Activated B cell treated with CpG ODN at 0.5 μM for 24 hours (primary cell): ENCODE data around the gene C11orf86. TPM values are rescaled to one million over a fixed set of nuclear protein-coding genes. Genes with fewer than 3 reads are reported as not detected.

Source experiments
- ATAC-seq: fragments of 200-7000 bp; cut with Tn5 transposase; one replicate; pipeline ENCODE4 v1.10.0; 2021; ENCODE audit warnings: low read depth, mild to moderate bottlenecking, moderate library complexity
- CTCF ChIA-PET: fragments of 350-600 bp; sonication (Branson Sonifier 250); formaldehyde crosslinking; loops from one replicate; lab custom pipeline; 2021; ENCODE audit warnings: antibody characterized with exemption; lab: Charles Lee
- POLR2A ChIA-PET: fragments of 350-600 bp; sonication (Branson Sonifier 250); formaldehyde crosslinking; loops from one replicate; lab custom pipeline; 2021; ENCODE audit warnings: antibody characterized with exemption; lab: Charles Lee
- DNase-seq: peaks from one replicate; pipeline ENCODE4 v3.0.0; 2022
- H3K27ac Mint-ChIP-seq: one replicate; pipeline ENCODE4 v1.8.0; 2020; ENCODE audit warnings: mixed read lengths
- H3K27me3 Mint-ChIP-seq: one replicate; pipeline ENCODE4 v1.8.0; 2021; ENCODE audit warnings: mixed read lengths
- H3K36me3 Mint-ChIP-seq: one replicate; pipeline ENCODE4 v1.8.0; 2021; ENCODE audit warnings: low read depth, mixed read lengths
- H3K4me1 Mint-ChIP-seq: one replicate; pipeline ENCODE4 v1.8.0; 2021; ENCODE audit warnings: mixed read lengths
- H3K4me3 Mint-ChIP-seq: one replicate; pipeline ENCODE4 v1.8.0; 2020; ENCODE audit warnings: mild to moderate bottlenecking, mixed read lengths
- H3K9me3 Mint-ChIP-seq: one replicate; pipeline ENCODE4 v1.8.0; 2020; ENCODE audit warnings: mixed read lengths
- CTCF ChIP-seq: fragments of 200-600 bp; IDR thresholded peaks from one replicate; pipeline ENCODE4 v1.8.0; 2022; ENCODE audit warnings: antibody characterized with exemption, mild to moderate bottlenecking
- intact Hi-C: fragments of 100-400 bp; cut with micrococcal nuclease; formaldehyde crosslinking; loops from one replicate; pipeline ENCODE4 v1.15.1; 2024
- total RNA-seq: library from RNA; stranded (reverse); gene quantifications from 2 replicates; pipeline ENCODE4 v1.2.3, GENCODE V29; 2022

C11orf86 gene
- total RNA-seq, 1 donor from 2014 or later, result not detected

- Mint-ChIP-seq H3K36me3 (no peaks in the 10 kb centered on the region), H3K4me1 (peaks cover 28% of the 10 kb centered on the region), H3K27ac (no peak overlapping the region), H3K27me3 (peaks cover 54% of the 10 kb centered on the region), H3K4me3 (no peak overlapping the region), H3K9me3 (peaks cover 2% of the 10 kb centered on the region)
- no peak for DNase-seq
- intact Hi-C loops, result no loop called here
- POLR2A ChIA-PET, result no interaction called here
- no peak for ATAC-seq
- TF ChIP-seq CTCF, result no peak
- CTCF ChIA-PET, result no interaction called here
These were observed 47.3 kb downstream of the C11orf86 start for GRCh38 chr11:67022341-67022933.

GRCh38 chr11:67022961-67023956 lies 48.2 kb downstream of the C11orf86 start, which contains the start of gene SYT12:
Gene SYT12 (plus strand): TSS chr11:67023134. CDS start chr11:67030145, 7,011 bp downstream.
- Mint-ChIP-seq H3K9me3 (peaks cover 2% of the 10 kb centered on the region), H3K27ac (no peak within 1 kb of the TSS), H3K36me3 (no peaks in the 10 kb centered on the region), H3K4me1 (peaks cover 36% of the 10 kb centered on the region), H3K4me3 (peak within 1 kb of the TSS; percentile 74), H3K27me3 (peaks cover 54% of the 10 kb centered on the region)
- TF ChIP-seq CTCF, result no peak
- ATAC-seq (no peak), DNase-seq (no peak)
- intact Hi-C loops, result no loop called here
- ChIA-PET CTCF (no interaction called here), POLR2A (interaction anchor here (0.6 kb wide), 1 partner anchor 327 kb away, joined by 4 read pairs; no protein-coding TSS in a partner anchor)

GRCh38 chr11:67023957-67024353 lies 48.9 kb downstream of the C11orf86 start:
- Mint-ChIP-seq H3K27ac (no peak overlapping the region), H3K4me3 (peak overlapping the region; percentile 74), H3K36me3 (no peaks in the 10 kb centered on the region), H3K27me3 (peaks cover 52% of the 10 kb centered on the region), H3K9me3 (peaks cover under 1% of the 10 kb centered on the region), H3K4me1 (peaks cover 43% of the 10 kb centered on the region)
- POLR2A ChIA-PET, result no interaction called here
- CTCF ChIA-PET, result no interaction called here
- DNase-seq (no peak), ATAC-seq (no peak)
- intact Hi-C loops, result no loop called here
- TF ChIP-seq CTCF, result no peak

GRCh38 chr11:67024410-67024809 lies 49.3 kb downstream of the C11orf86 start:
- peak overlapping the region; percentile 4 for H3K4me3 Mint-ChIP-seq
- ChIA-PET CTCF (no interaction called here), POLR2A (no interaction called here)
- H3K36me3 Mint-ChIP-seq, result no peaks in the 10 kb centered on the region
- intact Hi-C loops, result no loop called here
- H3K27ac Mint-ChIP-seq, result no peak overlapping the region
- H3K9me3 Mint-ChIP-seq, result no peaks in the 10 kb centered on the region
- H3K4me1 Mint-ChIP-seq, result peaks cover 43% of the 10 kb centered on the region
- no peak for DNase-seq
- no peak for ATAC-seq
- TF ChIP-seq CTCF, result no peak
- H3K27me3 Mint-ChIP-seq, result peaks cover 52% of the 10 kb centered on the region

- H3K4me3 Mint-ChIP-seq, result no peak overlapping the region
- peaks cover 43% of the 10 kb centered on the region for H3K4me1 Mint-ChIP-seq
- no peak overlapping the region for H3K27ac Mint-ChIP-seq
- intact Hi-C loops, result no loop called here
- ChIA-PET POLR2A (no interaction called here), CTCF (no interaction called here)
- TF ChIP-seq CTCF, result no peak
- H3K36me3 Mint-ChIP-seq, result no peaks in the 10 kb centered on the region
- H3K9me3 Mint-ChIP-seq, result no peaks in the 10 kb centered on the region
- DNase-seq, result no peak
- H3K27me3 Mint-ChIP-seq, result peaks cover 51% of the 10 kb centered on the region
- ATAC-seq, result no peak
These were observed 49.9 kb downstream of the C11orf86 start for GRCh38 chr11:67024966-67025365.
